HG02852 (cell line): ENCODE measurements around the gene PTGR3.
A peak's percentile ranks its signal among the peaks of the same experiment; 100 is the strongest.

Experiments
- ATAC-seq: cut with Tn5 transposase; IDR thresholded peaks from one replicate; pipeline ENCODE4 v1.9.1; 2021; ENCODE audit warnings: mild to moderate bottlenecking, moderate library complexity; ENCODE audit not compliant: unreplicated experiment

PTGR3 gene, protein sequence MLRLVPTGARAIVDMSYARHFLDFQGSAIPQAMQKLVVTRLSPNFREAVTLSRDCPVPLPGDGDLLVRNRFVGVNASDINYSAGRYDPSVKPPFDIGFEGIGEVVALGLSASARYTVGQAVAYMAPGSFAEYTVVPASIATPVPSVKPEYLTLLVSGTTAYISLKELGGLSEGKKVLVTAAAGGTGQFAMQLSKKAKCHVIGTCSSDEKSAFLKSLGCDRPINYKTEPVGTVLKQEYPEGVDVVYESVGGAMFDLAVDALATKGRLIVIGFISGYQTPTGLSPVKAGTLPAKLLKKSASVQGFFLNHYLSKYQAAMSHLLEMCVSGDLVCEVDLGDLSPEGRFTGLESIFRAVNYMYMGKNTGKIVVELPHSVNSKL

GRCh38 chr18:75209129-75209950 lies at the start of gene PTGR3:
PTGR3 (minus strand) TSS chr18:75209139; CDS start chr18:75209058, 81 bp downstream.
- peak; percentile 43 for ATAC-seq

DNA sequence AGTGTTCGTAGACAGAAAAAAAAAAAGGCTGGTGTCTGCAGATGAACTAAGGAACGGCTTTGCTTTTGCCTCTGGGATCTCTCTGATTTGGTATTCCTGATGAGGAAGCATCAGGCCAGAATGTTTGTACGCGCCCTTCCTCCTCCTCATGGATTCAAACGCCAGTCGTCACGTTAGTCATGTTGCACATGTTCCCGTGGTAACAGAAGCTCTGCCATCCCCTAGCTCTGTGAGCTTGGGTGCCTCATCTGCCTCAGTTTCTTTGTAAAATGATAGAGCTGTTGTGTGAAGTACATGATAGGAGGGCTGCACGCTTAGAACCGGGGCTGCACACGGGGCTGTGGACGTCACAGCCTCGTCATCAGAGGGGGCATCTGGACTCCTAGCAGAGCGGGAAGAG lies 48.7 kb upstream of the PTGR3 start:
- ATAC-seq = no peak

DNA sequence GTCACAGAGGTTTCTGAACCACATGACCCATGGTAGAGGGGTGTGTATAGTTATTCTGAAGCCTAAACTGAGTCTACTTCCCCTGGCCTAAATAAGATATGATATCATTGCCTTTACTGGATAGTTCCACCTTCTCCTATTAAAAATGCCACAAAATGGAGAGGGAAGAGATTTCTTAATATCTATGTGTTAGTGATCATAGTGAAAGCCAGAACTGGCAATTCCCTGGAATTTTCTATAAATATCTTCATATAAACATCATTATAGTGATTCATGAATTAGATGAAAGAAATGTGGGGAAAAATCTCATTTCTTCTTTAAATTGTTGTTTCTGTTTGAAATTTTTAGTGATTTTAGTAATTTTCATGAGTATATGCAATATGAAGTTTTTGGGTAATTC lies 47.4 kb upstream of the PTGR3 start:
- ATAC-seq = no peak

GRCh38 chr18:75255094-75255493 lies 46.2 kb upstream of the PTGR3 start:
- ATAC-seq = no peak

GRCh38 chr18:75253784-75254183 lies 44.8 kb upstream of the PTGR3 start:
- no peak for ATAC-seq

GRCh38 chr18:75253043-75253442 lies 44.1 kb upstream of the PTGR3 start:
- ATAC-seq = no peak

DNA sequence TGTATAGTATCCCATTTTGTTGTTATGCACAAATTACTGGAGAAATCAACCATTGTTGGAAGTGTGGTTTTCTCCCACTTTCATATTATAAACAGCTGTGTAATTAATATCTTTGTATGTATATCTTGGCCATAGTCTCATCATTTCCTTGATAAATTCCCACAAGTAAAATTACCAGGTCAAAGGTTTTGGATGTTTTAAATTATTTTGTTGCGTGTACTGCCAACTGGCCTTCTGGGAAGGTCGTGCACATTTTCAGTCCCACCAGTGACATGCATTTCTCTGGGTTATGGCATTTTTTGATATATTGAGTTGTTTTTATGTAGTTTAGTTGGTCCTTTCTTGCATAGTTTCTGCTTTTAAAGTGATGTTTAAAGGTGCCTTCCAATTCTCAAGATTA lies 43.2 kb upstream of the PTGR3 start:
- no peak for ATAC-seq

- no peak for ATAC-seq
Measured at GRCh38 chr18:75251466-75251865, 42.5 kb upstream of the PTGR3 start.

- no peak for ATAC-seq
Measured at GRCh38 chr18:75250471-75250821, 41.5 kb upstream of the PTGR3 start.

GRCh38 chr18:75249672-75250470 lies 40.9 kb upstream of the PTGR3 start:
- no peak for ATAC-seq

GRCh38 chr18:75249175-75249518 lies 40.2 kb upstream of the PTGR3 start:
- no peak for ATAC-seq

GRCh38 chr18:75248426-75249174 lies 39.7 kb upstream of the PTGR3 start:
- ATAC-seq = no peak

GRCh38 chr18:75247611-75248421 lies 38.9 kb upstream of the PTGR3 start:
- ATAC-seq = peak; percentile 56

DNA sequence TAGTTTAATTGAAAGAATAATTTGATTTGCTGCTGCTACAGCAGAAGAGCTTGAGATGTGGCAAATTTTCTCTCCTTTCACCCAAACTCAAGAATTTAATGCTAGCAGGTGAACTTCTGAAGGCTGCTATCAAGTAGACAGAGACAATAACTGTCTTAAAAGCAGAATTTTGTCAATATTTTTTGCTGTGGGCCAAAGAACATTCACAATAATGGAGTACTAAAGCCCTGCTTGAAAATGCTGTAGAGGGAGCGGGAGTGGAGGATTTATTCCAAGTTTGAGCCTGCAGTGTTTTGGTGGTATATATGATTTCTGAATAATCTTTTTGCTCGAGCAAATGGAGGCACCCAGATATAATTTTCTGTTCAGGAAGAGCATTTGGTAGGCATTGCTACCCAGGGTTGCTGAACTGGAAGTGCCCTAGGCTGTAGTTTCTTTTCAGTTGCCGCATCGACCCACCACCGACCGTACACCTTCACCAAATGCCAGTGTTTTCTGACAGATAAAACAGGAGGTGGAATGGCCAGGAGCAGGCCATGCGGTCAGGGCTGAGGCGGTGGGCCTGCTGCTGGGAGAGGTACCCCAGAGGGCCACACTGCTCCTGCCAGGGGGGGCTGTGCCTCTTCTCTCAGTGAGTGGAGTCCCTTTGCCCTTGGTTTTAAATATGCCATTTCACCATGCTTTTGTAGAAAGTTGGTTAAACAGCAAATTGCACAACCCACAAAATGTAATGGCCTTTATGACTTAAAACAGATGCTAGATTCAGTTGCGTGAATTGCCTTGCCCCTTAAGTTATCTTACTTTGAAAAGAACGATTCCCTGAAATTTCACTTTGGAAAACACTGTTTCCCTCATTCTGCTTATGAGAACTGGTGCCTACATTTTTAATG lies 38.0 kb upstream of the PTGR3 start:
- ATAC-seq = no peak

- no peak for ATAC-seq
Measured at GRCh38 chr18:75244351-75245313, 35.7 kb upstream of the PTGR3 start.

DNA sequence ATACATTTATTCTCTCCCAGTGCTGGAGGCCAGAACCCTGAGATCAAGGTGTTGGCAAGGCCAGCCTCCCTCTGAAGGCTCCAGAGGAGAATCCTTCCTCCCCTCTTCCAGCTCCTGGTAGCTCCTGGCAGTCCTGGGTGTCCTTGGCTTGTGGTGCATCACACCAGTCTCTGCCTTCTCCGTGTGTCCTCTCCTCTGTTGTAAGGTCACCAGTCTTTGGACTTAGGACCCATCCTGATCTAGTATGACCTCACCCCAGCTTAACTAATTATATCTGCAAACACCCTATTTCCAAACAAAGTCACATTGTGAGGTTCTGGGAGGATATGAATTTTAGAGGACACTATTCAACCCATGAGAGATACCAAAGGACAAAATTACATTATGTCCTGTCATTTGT lies 32.8 kb upstream of the PTGR3 start:
- no peak for ATAC-seq

DNA sequence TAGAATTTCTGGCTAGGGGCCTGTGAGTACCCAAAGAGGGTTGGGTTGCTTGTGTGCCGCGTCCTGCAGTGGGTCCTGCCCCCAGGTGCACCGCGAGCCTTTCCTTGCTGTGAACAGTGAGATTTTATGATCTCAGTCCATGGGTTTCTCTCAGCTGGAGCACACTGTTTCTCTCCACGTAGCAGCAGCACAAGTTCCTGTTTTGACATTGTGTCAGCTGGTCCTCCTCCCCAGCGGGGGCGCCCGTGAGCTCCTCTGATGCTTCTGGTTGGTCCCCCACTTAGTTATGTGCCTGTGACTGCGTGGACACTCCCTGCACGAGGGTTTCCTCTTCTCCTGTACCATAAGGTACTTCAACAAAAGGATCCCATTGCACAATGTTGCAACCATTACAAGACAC lies 31.5 kb upstream of the PTGR3 start:
- ATAC-seq = no peak

DNA sequence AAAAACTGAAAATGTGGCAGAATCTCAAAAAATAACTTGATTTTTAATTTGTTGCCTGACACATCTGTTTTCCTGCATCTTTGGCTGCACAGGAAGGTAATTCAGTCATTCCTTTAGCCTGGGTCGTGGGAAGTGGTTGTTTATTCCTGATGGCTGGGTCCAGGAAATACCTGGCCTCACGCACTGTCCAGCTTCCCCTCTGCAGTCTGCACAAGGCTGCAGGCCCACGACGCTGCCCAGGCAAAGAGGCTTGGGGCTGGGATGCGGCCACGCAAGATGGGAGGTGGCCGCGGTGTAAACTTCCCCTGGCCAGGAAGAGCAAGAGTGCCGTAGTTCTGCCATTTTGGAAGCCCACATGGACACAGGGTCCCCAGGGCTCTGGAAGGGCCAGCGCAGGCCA lies 29.8 kb upstream of the PTGR3 start:
- ATAC-seq = no peak
